ENCODE data around the gene MRAP.
"Not testable (repeated sequence)": the region's sequence is repeated elsewhere in the genome, so short reads cannot be mapped to it uniquely, and the experiment has no call there.

The MRAP gene

DNA sequence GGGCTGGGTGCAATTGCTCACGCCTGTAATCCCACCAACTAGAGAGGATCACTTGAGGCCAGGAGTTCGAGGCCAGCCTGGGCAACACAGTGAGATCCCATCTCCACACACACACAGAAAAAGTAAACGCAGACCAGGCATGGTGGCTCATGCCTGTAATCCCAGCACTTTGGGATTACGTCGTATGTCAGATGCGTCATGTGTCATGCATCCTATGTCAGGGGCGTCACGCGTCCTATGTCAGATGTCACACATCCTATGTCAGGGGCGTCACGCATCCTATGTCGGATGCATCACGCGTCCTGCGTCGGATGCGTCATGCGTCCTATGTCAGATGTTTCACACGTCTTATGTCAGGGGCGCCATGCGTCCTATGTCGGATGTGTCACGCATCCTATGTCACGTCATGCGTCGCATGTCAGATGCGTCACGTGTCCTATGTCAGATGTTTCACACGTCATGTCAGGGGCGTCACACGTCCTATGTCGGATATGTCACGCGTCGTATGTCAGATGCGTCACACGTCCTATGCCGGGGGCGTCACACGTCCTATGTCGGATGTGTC is 1.5 kb downstream of the MRAP start:
- DNase-seq (ENCODE audit: low read depth): no peak

DNA sequence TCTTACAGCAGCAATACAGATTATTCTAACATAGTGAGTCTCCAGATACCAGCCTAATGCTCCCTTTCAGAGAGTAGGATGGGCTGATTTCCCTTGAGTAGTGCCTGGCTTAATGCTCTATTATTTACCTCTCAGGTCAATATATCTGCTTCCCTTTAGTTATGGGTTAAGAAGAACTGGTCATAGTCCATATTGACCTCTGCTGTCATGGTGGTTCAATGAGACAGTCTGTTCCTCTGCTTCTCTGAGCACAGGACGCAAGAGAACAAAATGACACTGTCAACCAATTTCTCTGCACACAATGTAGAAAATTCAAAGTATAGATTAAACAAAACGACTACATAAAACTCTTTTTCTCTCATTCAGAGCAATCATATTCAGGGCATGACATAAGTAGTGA is 2.9 kb downstream of the MRAP start:
- DNase-seq (ENCODE audit: low read depth): no peak

DNA sequence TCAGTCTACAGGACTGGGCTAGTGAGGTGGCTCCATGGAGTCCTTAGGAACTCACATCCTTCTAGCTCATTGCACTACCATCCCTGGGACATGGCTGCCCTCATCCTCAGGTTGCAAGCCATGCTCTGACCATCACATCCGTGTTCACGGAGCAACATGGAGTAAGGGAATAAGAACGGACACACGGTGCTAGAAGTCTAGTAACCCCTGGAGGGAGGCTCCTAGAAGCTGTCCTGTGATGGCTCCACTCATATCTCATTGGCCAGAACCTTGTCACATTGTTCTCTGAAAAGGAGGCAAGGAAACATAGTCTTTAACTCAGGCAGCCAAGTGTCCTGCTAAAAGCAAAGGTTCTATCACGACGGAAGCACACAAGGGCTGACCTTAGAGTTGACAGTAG is 3.9 kb downstream of the MRAP start:
- DNase-seq (ENCODE audit: low read depth): no peak

DNA sequence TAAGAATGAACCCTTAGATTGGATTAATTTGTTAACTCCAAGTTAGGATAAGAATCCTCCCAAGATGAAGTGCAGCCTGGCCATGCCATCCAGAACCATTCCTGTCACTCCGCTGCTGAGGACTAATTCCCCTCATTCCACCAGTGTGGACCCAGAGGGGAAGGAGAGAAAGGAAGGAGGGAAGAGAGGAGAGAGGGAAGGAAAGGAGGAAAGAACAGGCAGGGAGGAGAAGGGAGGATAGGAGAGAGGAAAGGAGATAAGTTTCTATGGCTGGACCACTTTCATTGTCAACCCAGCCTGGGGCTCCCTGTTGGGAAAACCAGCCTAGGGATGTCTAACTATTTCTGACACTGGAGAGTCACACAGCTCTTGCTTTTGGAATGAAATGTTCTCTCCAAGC is 4.7 kb downstream of the MRAP start:
- DNase-seq (ENCODE audit: low read depth): no peak

- DNase-seq (ENCODE audit: low read depth): no peak
Observed at GRCh38 chr21:32304998-32305397, 6.3 kb downstream of the MRAP start.

DNA sequence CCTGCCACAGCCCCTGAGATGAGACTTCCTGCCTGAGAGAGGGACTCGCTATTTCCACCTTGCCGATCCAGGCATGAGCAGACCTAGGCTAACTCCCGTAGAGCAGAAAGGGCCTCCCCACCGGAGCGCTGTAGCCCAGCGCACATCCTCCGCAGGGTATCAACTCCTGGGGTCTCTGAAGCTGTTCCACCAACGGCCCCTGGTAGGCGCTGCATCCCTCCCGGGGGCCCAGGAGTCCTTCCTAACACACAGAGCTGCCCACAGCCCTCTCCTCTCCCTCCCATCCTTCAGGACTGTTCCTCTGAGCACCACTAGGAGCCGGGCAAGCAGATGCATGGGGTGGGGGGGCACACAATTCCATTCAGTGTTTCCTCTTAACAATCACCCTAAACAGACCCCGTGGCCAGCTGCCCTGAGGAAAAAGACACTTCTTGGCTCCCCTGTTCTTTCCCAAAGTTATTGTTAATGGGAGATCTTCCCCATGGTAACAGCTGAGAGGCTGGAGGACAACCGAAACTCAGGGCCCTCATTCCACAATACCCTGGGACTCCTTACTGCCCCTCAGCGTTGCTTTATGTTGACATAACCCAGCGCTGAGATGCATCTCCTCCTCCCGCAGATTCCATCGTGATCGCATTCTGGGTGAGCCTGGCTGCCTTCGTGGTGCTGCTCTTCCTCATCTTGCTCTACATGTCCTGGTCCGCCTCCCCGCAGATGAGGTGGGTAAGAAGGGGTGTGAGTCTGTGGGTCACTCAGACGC is 7.5 kb downstream of the MRAP start:
- DNase-seq (ENCODE audit: low read depth): no peak

DNA sequence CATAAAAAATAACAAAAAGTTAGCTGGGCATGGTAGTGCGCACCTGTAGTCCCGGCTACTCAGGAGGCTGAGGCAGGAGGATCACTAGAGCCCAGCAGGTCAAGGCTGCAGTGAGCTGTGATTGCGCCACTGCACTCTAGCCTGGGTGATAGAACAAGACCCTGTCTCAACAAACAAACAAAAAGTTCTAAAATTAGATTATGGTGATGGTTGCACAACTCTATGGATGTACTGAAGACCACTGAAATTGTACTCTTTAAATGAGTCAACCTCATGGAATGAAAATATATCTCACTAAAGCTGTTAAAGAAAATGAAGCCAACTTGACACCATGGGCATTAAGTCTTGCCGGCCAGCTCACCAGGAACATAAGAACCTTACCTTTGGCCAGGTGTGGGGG is 9.1 kb downstream of the MRAP start:
- no peak for DNase-seq (ENCODE audit: low read depth)

- DNase-seq (ENCODE audit: low read depth): no peak
Observed at GRCh38 chr21:32308696-32309095, 10.0 kb downstream of the MRAP start.

DNA sequence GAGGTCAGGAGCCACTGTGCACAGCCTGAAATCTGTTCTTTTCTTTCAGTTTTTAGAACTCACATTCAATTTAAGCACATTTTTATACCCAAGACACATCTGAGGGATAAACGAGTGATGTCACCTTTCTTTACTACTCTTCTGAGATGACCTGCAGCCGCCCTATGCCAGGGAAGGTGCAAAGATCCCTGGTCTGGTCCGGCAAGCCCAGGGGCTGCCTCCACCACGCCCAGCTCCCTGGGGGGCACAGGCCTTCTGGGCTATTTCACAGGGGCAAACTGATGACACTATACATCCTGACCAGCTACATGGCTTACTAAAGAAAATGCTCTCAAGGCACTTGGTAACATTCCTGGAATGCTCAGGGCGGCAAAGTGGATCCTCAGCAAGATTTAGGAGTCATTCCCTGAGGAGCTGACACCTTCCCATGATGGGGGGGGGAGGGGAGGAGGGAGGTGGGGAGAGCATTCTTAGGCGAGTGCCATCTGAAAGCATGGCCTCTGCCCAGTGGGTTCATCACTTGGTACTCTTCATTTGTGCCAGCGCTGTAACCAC is 11.3 kb downstream of the MRAP start:
- no peak for DNase-seq (ENCODE audit: low read depth)

DNA sequence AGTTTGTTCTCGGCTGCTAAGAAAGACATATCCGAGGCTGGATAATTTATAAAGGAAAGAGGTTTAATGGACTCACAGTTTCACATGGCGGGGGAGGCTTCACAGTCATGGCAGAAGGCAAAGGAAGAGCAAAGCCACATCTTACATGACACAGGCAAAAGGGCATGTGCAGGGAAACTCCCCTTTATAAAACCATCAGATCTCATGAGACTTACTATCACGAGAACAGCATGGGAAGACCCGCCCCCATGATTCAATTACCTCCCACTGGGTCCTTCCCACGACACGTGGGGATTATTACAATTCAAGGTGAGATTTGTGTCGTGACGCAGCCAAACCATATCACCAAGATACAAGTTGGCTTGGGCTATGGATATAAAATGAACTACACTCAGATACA is 12.3 kb downstream of the MRAP start:
- DNase-seq (ENCODE audit: low read depth): not testable (repeated sequence)

- DNase-seq (ENCODE audit: low read depth): no peak
Observed at GRCh38 chr21:32311621-32312020, 13.0 kb downstream of the MRAP start.

- DNase-seq (ENCODE audit: low read depth): no peak
Observed at GRCh38 chr21:32312326-32312725, 13.7 kb downstream of the MRAP start.

DNA sequence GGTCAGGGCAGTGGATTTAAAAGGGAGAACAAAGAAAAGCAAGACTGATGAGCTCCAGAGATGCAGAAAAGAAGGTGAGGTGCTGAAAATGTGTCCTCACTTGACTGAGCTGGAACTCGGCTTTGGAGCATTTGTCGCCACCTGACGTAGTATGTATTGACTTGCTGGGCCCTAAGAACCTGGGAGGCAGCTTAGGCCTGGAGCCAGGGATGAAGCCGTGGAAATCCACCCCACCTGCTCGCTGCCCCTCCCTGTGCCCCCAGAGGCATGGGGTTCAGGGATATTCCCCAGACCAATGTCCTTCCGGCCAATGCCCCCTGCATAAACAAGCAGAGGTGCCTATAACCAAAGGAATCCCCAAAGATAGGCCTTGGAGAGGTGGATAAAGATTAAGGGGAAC is 14.3 kb downstream of the MRAP start:
- no peak for DNase-seq (ENCODE audit: low read depth)

GRCh38 chr21:32314806-32315205 is 16.2 kb downstream of the MRAP start:
- DNase-seq (ENCODE audit: low read depth): no peak

DNA sequence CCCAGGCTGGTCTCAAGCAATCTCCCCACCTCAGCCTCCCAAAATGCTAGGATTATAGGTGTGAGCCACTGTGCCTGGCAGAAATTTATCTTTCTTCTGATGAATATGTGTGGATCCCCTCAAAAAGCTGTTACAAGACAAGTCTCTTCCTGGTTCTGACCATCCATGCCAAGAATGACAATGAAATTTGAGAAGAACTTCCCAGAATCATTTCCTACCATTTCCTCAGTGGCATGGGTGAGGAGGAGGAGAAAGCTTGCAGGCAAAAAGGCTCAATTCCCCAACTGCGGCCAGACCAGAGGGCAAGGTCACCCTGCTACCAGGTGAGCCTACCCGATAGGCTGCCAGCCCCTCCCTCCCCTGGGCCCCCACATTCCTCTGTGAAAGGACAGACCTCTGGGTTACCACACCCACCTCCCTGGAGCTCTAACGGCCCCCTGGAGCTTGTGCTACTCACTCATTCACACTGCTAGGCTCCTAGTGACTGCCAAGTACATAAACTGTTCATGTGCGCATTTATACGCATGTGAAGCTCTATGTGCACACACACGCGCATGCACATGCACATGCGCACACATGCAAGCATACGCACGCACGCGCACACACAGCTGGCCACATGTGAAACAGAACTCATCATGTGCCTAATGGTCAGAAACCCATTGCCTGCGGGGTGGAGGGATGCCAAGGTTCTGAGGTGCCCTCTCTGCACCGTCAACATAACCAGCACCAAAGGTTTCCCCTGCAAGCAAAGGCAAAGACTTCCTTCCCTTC is 17.0 kb downstream of the MRAP start:
- DNase-seq (ENCODE audit: low read depth): no peak

DNA sequence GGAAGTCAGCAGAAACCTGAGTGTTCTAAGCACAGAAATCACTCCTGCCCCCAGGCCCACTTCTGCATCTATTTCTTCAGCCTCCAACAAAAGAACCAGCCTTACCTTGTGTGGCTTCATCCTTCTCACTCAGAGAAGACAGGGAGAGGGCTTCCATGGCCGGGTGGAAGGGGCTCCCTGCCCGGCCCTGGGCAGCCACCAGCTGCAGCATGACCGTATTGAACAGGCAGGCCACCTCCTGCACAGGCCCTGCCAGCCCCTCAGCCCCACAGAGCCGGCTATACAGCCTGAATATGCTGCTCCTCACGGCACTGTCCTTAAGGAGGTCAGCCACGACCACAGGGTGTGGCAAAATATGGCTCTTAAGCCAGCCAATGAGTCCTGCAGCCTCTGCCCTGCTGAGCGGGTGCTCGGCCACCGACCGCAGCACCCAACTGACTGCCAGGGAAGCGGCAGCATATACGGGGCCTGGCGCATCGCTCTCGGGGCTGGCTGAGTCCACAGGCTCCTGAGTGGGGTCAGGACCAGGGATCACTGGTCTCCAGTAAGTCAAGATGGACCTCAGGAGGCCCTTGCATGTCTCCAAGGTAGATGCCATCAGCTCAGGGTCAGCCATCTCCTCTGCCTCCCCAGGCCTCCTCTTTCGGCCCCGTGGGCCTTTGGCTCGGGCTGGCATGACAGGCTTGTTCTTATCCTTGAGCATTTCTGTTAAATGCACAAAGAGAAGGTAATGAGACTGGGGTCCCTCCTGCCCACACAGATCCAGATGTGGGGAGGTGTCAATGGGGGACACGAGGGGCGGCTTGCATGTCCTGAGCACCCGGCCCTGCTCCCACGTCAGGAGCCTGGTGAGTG is 17.9 kb downstream of the MRAP start:
- DNase-seq (ENCODE audit: low read depth): no peak

DNA sequence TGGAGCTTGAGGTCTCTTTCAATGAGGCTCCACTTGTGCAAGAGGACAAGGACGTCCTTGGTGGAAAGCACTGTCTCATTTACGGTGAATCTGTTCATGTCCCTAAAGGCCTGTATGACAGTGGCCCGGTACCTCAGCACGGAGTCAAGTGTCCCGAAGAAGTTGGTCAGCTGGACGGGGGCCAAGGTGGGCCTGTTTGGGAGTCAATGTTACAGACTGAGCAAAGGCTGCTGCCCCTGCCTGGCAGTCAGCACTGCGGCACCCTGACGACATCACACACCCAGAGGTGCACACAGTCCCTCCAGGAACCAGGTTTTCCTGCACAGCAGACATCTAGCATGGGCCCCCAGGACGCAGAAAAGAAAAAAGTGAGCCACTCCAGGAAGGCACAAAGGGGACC is 19.1 kb downstream of the MRAP start:
- no peak for DNase-seq (ENCODE audit: low read depth)

DNA sequence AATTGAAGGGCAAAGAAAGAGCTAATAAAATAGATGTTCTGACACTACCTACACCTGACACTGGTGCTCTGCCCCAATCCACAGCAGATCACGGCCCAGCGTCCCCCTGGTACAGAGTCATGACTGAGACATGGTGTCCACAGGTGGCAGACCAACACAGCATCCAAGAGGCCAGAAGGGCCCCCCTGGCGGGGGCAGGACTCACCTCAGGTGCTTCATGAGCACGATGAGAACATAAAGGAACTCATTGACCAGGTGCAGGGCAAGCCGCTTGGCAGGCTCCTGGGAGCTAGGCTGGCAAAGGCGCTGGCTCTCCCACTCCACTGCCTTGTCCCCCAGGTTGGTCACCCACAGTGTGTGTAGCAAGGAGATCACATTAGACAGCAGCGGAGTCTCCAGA is 20.4 kb downstream of the MRAP start:
- DNase-seq (ENCODE audit: low read depth): no peak

GRCh38 chr21:32320059-32320458 is 21.4 kb downstream of the MRAP start:
- no peak for DNase-seq (ENCODE audit: low read depth)

GRCh38 chr21:32320726-32321125 is 22.1 kb downstream of the MRAP start:
- no peak for DNase-seq (ENCODE audit: low read depth)

GRCh38 chr21:32321480-32321879 is 22.8 kb downstream of the MRAP start:
- DNase-seq (ENCODE audit: low read depth): no peak

GRCh38 chr21:32322103-32322502 is 23.4 kb downstream of the MRAP start:
- DNase-seq (ENCODE audit: low read depth): no peak
